Ovary (tissue), 9 donors: ENCODE data around the gene CHL1. TPM values are rescaled to one million over a fixed set of nuclear protein-coding genes. Genes with fewer than 3 reads are reported as not detected.

Source experiments
- DNase-seq, 5 donors: peaks; one replicate each; pipeline ENCODE4 v3.0.0-alpha.2; 2019 to 2020
- H3K27ac ChIP-seq, 2 donors: fragments of 200-600 bp; one replicate each; pipeline versions ENCODE4 v1.5.1 to v1.8.0; 2019 to 2022
- H3K27me3 ChIP-seq: fragments of 200-600 bp; one replicate; pipeline ENCODE4 v1.8.0; 2022
- H3K36me3 ChIP-seq: fragments of 200-600 bp; sonication (generic); one replicate; pipeline ENCODE4 v1.5.1; 2019
- H3K4me1 ChIP-seq: one replicate; pipeline ENCODE4 v1.8.1; 2013; ENCODE audit warnings: mild to moderate bottlenecking, moderate library complexity; ENCODE audit not compliant: insufficient read depth
- H3K4me3 ChIP-seq: fragments of 200-600 bp; sonication (generic); one replicate; pipeline ENCODE4 v1.5.1; 2017
- H3K9me3 ChIP-seq, 2 donors: fragments of 200-600 bp in 1 of 2; sonication (generic) in 1 of 2; one replicate each; pipeline versions ENCODE4 v1.5.1 to v1.8.1; 2013 to 2019; ENCODE audit warnings: mild to moderate bottlenecking in 1 of 2, moderate library complexity in 1 of 2
- CTCF ChIP-seq, 3 donors: fragments of 450-650 bp in 2 of 3; fragments of 200-600 bp in 1 of 3; IDR thresholded peaks; one replicate each; pipeline versions ENCODE4 v1.5.1 to v1.8.0; 2016 to 2022; ENCODE audit warnings: antibody characterized with exemption in 3 of 3, mild to moderate bottlenecking in 1 of 3
- EP300 ChIP-seq: sonication (generic); formaldehyde crosslinking; IDR thresholded peaks from one replicate; pipeline ENCODE4 v1.6.1; 2017; ENCODE audit warnings: antibody characterized with exemption
- POLR2A ChIP-seq: fragments of 450-650 bp; IDR thresholded peaks from one replicate; pipeline ENCODE4 v1.6.1; 2017; ENCODE audit warnings: antibody characterized with exemption, mild to moderate bottlenecking, moderate library complexity
- WGBS, 3 donors: extraction: QIAGEN DNeasy Blood & Tissue Kit in 1 of 3; methylation state at CpG; one replicate each; pipeline versions ENCODE4 v1.1.5 to v1.1.7; 2013 to 2017; 5-methylcytosine and 5-hydroxymethylcytosine counted together
- intact Hi-C, 4 donors: fragments of 100-400 bp; cut with DNase I; formaldehyde crosslinking; loops; one replicate each; pipeline versions ENCODE4 v1.11.0 to v1.15.1; 2022 to 2023
- polyA plus RNA-seq, 2 donors: library from polyadenylated mRNA; stranded (reverse); fragments of 200-250 nt in 1 of 2; fragments of 350-450 nt in 1 of 2; fragmentation: Illumina TruSeq in 1 of 2; extraction: RNeasy Lipid Tissue Mini Kit (QIAGEN cat#74804) in 1 of 2; gene quantifications; one replicate each; pipeline ENCODE4 v1.2.3, GENCODE V29; 2013 to 2014
- total RNA-seq, 7 donors: library from RNA; depleted of rRNA in 2 of 7; stranded (reverse); fragments of >200 nt in 2 of 7; fragmentation: NEBNext Ultra II Directional in 3 of 7; extraction: Animal tissue kit (Norgen Biotek cat#: 25700) in 3 of 7; gene quantifications; one replicate each; pipeline versions ENCODE4 v1.1.0 to v1.2.4, GENCODE V29; 2016 to 2023
- donor health status: DM: no; HTN: no; CAD: no; lungs with moderate emphysema.
- donor health status: DM: no; HTN: no; CAD: no.
- donor health status: Bipolar disorder and iron deficiency.
- donor health status: DM: yes; HTN: yes; CAD: no.
- donor health status: DM: no; HTN: no; CAD: no.
- donor health status: DM: yes; HTN: yes; CAD: no.

Gene CHL1
- total and polyA plus RNA-seq, 9 donors: 20.8 to 101 (median 35.7) TPM

GRCh38 chr3:274927-275326, 78.4 kb downstream of the CHL1 start:
- intact Hi-C loops: no loop called here
- Histone ChIP-seq H3K9me3 (no peaks in the 10 kb centered on the region), H3K27me3 (no peaks in the 10 kb centered on the region), H3K27ac (no peak overlapping the region), H3K36me3 (no peaks in the 10 kb centered on the region), H3K4me3 (no peak overlapping the region), H3K4me1 (peaks cover 1% of the 10 kb centered on the region)
- 66 to 83% (median 68%) methylated on average over 2 of the region's 2 CpGs for WGBS, 3 donors
- TF ChIP-seq EP300 (no peak), POLR2A (no peak)
- DNase-seq: no peak

GRCh38 chr3:277873-278272, 81.3 kb downstream of the CHL1 start:
- H3K27me3 ChIP-seq: no peaks in the 10 kb centered on the region
- peaks cover 1% of the 10 kb centered on the region for H3K4me1 ChIP-seq
- H3K4me3 ChIP-seq: no peak overlapping the region
- no peak for TF ChIP-seq EP300
- no peak for TF ChIP-seq POLR2A
- TF ChIP-seq CTCF (IDR thresholded peaks at IDR 0.05): no peak
- 48 to 74% (median 64%) methylated on average over 1 of the region's 1 CpG for WGBS, 3 donors
- no peak for DNase-seq
- H3K9me3 ChIP-seq: no peaks in the 10 kb centered on the region
- H3K36me3 ChIP-seq: no peaks in the 10 kb centered on the region
- intact Hi-C loops: no loop called here
- H3K27ac ChIP-seq: no peak overlapping the region

- Histone ChIP-seq H3K4me3 (no peak overlapping the region), H3K36me3 (no peaks in the 10 kb centered on the region), H3K4me1 (peaks cover 1% of the 10 kb centered on the region), H3K27me3 (no peaks in the 10 kb centered on the region), H3K27ac (no peak overlapping the region), H3K9me3 (no peaks in the 10 kb centered on the region)
- intact Hi-C loops: no loop called here
- WGBS, 3 donors: 83 to 88% (median 88%) methylated on average over 12 of the region's 12 CpGs
- TF ChIP-seq EP300 (no peak), POLR2A (no peak), CTCF (IDR thresholded peaks at IDR 0.05) (no peak)
- DNase-seq: no peak
Measured at GRCh38 chr3:278300-279064, 81.9 kb downstream of the CHL1 start.

GRCh38 chr3:279325-279724, 82.8 kb downstream of the CHL1 start:
- no peaks in the 10 kb centered on the region for H3K36me3 ChIP-seq
- no peak for TF ChIP-seq EP300
- TF ChIP-seq POLR2A: no peak
- 69 to 78% (median 70%) methylated on average over 1 of the region's 1 CpG for WGBS, 3 donors
- H3K27me3 ChIP-seq: no peaks in the 10 kb centered on the region
- no peak for DNase-seq
- peaks cover 1% of the 10 kb centered on the region for H3K4me1 ChIP-seq
- H3K9me3 ChIP-seq: no peaks in the 10 kb centered on the region
- H3K27ac ChIP-seq: no peak overlapping the region
- intact Hi-C loops: no loop called here
- H3K4me3 ChIP-seq: no peak overlapping the region

- Histone ChIP-seq H3K27me3 (no peaks in the 10 kb centered on the region), H3K9me3 (no peaks in the 10 kb centered on the region), H3K4me3 (no peak overlapping the region), H3K27ac (no peak overlapping the region), H3K36me3 (no peaks in the 10 kb centered on the region), H3K4me1 (peaks cover 1% of the 10 kb centered on the region)
- WGBS, 3 donors: 71 to 90% (median 76%) methylated on average over 2 of the region's 2 CpGs
- intact Hi-C loops: no loop called here
- DNase-seq: no peak
- TF ChIP-seq POLR2A: no peak
- TF ChIP-seq EP300: no peak
Measured at GRCh38 chr3:280681-281080, 84.1 kb downstream of the CHL1 start.

GRCh38 chr3:284322-284721, 87.8 kb downstream of the CHL1 start:
- Histone ChIP-seq H3K27me3 (no peaks in the 10 kb centered on the region), H3K4me1 (no peaks in the 10 kb centered on the region), H3K27ac (no peak overlapping the region), H3K4me3 (no peak overlapping the region), H3K36me3 (no peaks in the 10 kb centered on the region), H3K9me3 (no peaks in the 10 kb centered on the region)
- WGBS, 3 donors: 52 to 64% (median 61%) methylated on average over 4 of the region's 4 CpGs
- intact Hi-C loops: no loop called here
- TF ChIP-seq EP300 (no peak), POLR2A (no peak), CTCF (IDR thresholded peaks at IDR 0.05) (no peak)
- no peak for DNase-seq
